HG02642 (cell line): Measurements from ENCODE around the gene DNAH1.

Source experiments
- ATAC-seq: cut with Tn5 transposase; IDR thresholded peaks from one replicate; pipeline ENCODE4 v1.9.1; 2021; ENCODE audit warnings: mild to moderate bottlenecking; ENCODE audit not compliant: unreplicated experiment, poor library complexity

DNAH1 gene

DNA sequence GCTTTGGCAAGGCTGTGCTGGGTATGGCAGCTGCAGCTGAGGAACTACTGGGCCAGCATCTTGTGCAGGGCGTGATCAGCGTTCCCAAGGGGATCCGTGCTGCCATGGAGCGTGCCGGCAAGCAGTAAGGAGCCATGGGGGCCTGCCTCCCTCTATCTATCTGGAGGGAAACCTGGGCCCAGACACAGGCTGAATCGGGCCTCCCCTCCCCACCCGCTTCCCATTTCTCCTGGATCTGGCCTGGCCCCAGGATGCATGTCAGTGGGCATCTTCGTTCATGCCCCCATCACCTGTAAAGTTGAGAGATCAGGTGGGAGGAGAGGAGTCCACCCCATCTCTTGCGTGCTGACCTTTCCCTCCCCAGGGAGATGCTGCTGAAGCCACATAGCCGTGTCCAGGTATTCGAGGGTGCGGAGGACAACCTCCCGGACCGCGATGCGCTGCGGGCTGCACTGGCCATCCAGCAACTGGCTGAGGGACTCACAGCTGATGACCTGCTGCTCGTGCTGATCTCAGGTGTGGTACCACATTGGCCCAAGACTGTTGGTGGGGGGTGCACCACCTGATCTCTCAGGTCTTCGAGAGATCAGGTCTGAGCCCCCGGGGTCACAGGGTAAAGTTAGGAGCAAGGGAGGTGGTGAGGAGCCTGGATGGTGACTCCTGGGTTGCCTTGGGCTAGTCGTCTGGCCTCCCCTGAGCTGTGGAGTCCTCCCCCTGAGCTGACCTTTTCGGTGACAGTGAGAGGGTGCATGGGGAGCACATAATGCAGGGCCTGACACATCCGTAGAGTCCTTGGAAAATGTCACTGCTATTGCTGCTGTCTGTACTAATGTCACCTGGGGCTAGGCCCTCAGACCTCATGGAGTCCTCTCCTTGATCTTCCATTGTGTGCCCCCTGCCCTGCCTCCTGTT is 25.3 kb upstream of the DNAH1 start:
- no peak for ATAC-seq

DNA sequence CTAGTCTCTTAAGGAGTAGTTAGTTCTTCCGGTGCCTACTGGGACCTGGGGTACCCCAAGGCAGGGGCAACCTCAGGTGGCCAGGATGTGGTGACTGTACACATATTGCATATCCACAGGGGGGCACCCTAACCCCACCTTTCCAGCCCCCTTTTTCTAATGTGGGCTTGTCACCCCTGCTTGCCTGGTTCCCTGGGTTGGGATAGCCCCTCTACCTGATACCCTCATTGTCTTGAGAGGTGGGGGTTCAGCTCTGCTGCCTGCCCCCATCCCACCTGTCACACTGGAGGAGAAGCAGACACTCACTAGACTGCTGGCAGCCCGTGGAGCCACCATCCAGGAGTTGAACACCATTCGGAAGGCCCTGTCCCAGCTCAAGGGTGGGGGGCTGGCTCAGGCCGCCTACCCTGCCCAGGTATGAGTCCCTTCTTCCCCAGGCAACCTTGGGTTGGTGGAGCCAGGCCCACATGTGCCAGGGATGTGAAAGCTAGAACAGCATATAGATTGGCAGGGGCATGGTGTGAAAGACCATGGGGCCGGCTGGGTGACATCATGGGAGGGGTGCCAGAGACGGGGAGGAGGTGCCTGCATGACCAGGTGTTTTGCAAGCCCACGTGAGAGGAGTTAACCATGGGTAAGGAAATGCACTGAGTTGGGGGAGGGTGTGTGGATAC is 24.5 kb upstream of the DNAH1 start:
- ATAC-seq: no peak

DNA sequence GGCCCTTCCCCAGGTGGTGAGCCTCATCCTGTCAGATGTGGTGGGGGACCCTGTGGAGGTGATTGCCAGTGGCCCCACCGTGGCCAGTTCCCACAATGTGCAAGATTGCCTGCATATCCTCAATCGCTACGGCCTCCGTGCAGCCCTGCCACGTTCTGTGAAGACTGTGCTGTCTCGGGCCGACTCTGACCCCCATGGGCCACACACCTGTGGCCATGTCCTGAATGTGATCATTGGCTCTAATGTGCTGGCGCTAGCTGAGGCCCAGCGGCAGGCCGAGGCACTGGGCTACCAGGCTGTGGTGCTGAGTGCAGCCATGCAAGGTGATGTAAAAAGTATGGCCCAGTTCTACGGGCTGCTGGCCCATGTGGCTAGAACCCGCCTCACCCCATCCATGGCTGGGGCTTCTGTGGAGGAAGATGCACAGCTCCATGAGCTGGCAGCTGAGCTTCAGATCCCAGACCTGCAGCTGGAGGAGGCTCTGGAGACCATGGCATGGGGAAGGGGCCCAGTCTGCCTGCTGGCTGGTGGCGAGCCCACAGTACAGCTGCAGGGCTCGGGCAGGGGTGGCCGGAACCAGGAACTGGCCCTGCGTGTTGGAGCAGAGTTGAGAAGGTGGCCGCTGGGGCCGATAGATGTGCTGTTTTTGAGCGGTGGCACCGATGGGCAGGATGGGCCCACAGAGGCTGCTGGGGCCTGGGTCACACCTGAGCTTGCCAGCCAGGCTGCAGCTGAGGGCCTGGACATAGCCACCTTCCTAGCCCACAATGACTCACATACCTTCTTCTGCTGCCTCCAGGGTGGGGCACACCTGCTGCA is 23.7 kb upstream of the DNAH1 start:
- ATAC-seq: no peak

DNA sequence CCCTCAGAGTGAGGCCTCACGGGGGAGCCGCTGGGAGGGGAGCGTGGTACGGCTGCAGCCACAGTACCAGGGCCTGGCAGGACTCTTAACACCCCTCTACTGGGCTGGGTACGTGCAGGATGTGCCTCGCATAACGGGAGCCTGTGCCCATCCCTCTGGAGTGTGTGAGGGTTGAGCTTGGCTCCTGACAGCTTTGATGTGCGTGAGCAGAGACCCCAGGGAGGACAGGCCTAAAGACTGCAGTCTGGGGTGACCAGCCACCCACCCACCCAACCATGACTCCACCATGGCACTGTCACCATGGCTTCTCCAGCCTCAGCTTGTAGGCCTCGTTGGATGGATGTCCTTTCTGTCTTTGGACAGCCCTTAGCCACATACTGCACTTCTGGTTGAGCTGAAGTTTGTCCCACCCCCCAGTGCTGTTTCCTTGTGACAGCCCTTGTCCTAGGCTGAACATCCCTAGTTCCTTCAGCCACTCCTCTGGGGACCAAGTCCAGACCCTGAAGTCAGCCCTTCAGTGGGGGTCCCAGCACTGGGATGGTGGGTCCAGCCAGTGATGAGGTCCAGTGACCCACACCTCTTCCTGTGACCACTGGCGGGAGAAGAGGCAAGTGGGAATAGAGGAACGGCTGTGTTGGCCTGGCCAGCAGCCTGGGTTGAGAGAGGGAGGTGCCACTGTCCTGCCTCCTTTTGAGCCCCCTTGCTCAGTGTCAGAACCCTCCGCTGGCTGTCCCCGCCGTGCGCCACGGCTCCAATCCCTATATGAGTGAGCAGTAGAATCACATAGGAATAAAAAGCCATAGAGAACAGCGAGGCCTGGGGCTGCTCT is 22.4 kb upstream of the DNAH1 start:
- no peak for ATAC-seq

DNA sequence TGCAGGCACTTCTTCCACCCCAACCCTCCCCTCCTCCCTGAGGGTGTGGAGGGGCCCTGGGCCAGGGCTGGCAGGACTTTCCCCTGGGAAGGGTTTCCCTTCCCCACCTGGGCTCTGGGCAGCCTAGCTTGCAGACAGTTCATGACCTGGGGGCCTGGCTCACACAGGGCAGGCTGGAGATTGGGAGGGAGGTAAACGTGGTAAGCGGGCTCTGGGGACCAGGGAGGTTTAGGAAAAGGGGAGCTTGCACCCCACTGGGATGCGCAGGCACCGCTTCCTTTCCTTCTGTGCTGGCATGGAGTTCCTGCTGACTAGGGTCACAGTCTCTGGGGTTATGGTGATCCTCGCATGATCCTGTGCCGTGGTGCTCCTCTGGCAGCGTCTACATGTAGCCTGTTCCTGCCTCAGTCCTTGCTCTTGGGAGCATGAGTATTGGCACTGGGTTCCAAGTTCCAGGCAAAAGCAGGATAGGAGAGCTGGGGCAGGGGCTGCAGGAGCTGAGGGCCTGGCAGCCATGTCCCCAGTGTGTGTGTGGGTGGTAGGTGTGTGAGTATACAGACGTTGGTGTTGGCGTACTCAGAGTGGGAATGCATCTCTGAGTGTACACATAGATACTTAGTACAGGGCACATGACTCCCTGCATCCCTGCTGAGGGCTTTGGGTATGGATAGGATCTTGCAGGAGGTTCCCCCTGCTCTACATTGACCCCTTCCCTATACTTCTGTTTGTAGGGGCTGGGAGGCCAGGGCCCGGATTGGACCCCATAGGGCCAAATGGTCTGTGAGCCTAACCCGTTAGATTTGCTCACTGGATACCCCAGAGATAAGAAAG is 21.6 kb upstream of the DNAH1 start:
- no peak for ATAC-seq

DNA sequence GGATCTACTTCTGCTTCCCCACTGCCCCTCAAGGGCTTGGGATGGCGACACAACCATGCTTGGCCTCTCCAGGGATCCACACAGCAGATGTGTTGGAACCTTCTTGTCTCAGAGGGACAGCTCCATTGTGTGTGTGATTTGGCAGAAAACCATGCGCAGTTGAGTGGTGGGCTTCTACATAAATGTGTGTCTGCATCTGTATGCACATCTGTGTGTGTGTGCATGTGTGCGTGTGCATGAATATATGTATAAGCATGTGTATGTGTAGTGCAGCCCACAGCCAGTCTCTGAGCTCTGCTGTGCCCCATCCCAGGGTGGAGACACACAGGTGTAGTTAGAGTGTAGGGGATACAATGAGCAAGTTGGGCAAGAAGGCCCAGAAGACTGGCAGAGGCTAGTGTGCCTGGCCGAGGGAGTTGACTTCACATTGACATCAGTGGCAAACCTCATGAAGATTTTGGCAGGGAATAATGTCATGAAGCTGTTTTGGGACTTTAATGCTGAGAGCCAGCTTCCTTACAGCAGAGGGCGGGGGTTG is 20.4 kb upstream of the DNAH1 start:
- ATAC-seq: no peak

DNA sequence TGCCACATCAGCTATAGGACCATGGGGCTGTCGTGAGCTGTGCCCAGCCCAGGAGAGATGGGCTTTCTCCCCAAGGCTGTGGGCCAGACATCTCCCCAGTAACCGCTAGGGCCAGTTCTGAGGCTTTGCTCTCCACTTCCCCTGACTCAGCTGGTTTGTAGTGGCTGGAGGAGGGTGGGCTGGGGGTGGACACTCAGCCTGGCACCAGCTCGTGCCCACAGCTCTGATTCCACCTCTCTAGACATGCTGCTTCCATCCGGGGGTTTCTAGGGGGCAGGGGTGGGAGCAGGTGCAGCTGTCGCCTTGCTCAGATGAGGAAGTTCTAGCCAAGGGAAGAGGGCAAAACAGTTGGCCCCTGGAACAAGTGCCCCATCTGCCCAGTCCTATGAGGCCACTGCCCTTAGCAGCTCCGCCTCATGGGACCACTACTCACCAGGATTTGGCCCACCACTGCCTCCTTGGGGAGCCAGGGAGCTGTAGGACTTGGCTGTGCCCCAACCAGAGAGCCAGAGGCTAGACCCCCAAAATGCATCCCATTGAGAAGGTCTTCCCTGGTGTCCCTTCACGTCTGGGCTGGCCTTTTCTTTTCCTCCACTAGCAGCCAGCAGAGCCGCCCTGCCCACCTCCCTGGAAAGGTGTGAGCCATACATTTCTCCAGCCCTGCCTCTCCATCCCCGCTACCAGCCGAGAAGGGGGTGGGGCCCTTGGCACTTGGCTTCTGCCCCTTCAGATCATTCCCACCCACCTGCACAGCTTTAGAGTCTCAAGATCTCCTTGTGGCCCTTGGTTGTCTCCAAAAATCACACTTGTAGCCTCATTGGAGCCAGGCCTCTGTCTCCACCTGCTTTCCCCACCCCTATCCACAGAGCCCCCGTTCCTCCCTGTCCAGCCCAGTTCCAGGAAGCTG is 18.6 kb upstream of the DNAH1 start:
- no peak for ATAC-seq

DNA sequence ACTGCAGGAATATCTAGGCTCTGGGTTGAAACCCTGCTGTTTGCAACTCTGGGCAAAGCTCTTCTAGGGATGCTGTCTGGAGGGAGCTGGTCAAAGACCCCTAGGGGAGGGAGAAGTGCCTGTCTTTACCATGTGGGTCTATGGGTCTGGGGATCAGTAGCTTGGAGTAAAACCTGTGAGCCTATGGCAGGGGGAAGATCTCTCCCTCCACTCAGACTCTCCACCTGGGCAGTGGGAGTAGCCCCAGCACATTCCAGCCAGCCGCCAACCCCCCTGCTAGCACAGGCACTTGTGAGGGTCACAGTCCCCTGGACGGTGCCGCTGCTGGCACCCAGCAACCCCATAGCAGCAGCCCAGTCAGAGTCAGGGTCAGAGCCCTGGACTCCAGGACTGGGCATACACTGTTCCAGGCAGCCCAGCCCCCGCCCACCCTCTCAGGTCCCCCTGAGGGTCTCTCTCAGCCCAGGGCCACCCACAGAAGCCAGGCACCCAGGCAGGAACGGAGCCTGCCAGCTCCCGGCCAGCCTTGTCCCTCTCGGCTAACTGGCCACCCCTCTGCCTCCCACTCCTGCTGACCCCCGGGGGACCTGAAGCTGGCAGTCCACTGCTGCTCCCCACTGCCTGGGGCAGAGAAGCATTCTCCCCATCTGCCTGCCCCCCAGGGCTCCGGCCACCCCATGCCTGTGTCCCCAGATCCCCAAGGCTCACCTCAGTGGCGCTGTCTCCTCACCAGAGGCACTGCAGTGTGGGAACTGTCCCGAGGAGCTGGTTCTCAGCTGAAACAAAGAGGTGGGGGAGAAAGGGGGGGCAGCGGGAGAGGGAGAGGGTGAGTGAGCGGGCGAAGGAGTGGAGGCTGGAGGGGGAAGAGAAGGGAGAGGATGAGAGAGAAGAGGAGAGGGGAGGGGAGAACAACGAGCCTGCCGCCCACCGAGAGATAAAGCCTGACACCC is 17.7 kb upstream of the DNAH1 start:
- no peak for ATAC-seq

DNA sequence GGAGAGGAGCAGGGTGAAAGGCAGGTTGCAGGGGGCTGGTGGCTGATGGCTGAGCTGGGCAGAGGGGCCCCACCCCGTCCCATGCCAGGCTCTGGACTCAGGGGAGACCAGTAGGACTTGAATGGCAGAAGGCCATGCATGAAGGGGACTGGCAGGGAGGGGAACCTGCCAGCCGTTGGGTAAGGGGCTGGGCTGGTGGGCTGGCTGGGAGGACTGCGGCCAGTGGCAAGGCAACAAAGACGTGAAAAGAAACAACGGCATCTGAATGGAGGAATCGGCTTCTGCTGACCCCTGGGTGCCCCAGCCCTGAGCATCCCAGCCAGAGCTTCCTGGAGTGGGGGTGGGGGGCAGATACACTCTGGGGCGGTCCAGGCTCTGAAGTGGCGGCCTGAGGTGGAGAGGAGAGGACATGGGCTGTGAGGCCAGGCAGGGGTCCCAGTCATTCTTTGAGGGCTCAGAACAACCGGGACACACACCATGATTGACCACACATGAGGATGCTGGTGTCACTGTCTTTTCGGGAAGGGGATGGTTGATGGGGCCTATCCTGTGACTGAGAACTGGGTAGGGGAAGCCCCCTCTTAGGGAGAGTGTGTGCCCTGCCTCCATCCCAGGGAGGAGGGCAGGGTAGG is 16.8 kb upstream of the DNAH1 start:
- ATAC-seq: no peak

DNA sequence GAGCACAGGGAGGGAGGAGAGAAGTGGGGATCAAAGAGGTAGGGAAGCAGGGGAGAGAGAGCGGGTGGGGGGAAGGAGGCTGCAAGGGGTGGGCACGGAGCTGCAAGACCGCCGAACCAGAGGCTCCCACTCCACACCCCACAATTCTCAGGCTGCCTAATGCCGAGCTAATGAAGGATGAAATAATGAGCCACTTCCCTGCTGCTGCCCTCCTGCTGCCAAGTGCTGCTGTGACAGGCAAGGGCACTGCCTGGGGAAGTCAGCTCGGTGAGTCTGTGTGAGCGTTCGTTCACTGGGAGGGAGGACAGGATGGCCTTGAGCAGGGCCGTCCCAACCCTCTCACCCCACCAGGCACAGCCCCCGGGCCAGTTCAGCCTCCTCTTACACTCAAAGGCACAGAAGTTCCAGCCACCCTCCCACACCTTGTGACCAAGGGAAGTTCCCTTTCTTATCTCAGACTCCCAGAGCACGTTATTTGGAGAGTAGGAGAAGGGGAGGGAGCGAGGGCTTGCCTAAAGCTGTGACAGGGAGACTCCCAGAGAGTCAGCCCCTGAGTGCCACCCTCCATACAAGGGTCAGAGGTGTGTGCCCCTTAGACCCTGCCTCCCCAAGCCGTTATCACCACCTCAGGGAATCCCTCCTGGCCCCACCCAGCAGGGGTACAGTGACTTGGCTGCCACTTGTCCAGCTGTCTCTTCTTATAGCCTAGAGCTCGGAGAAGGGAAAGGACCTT is 16.1 kb upstream of the DNAH1 start:
- no peak for ATAC-seq

DNA sequence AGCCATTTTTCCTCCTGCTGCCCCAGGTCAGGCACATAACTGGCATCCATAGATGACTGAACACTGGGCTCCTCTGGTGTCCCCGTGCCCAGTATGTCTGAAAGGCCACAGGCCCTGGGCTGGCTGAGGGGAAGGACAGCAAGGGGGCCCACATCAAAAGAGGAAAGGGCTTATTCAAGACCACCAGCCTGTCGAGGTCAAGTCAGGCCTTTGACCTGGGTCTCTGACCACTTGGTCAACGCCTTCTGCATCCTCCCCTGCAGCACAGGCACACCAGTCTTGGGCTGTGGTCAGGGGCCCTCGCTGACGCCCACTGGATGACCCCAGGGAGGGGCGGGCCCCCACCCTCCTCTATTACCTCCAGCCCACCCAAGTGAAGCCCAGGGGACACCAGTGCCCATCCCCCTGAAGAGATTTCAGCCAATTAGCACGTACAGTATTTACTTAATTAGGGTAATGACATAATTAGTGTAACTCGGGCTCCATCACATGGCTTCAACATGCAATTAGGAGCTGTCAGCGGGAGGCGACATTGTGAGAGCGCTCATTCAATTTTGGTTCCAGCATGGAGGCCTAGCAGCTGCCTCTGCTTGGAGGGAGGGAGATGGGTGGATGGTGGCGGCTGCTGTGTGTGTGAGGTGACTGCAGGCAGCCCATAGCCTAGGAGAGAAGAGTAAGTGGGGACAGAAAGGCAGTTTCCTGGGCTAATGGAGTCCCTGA is 13.5 kb upstream of the DNAH1 start:
- ATAC-seq: no peak

DNA sequence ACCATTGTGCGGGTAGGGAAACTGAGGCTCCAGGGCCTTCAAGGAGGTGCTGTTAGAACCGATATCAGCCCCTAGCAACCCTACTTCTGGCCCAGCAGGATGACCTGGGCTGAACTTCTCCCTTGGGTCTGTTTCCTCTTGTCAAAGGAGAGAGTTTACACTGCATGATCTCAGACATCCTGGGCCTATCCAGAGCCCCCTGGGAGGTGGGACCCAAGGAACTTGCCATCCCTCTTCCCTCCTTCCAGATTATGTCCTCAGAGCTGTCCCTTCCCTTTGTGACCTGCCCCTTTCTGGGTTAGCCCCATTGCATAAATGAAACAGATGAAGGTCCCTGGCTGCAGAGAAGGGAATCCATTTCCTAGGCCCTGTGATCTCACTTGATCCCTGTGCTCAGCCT is 12.3 kb upstream of the DNAH1 start:
- no peak for ATAC-seq

DNA sequence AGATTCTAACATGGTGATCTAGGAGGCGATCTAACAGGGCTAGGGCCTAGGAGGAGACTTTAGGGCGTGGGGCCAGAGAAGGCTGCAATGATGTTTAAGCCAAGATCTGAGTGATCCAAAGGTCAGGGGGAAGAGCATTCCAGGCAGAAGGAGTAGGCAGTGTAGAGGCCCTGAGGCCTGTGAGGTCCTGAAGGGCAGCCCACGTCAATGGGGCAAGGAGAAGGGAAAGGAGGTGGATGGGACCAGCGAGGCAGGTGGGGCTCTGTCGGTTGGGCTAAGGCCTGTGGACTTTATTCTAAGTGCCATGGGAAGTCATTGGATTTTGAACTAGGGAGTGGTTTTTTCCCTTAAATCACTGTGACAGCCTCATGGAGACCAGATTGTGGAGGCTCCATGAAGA is 10.2 kb upstream of the DNAH1 start:
- no peak for ATAC-seq

DNA sequence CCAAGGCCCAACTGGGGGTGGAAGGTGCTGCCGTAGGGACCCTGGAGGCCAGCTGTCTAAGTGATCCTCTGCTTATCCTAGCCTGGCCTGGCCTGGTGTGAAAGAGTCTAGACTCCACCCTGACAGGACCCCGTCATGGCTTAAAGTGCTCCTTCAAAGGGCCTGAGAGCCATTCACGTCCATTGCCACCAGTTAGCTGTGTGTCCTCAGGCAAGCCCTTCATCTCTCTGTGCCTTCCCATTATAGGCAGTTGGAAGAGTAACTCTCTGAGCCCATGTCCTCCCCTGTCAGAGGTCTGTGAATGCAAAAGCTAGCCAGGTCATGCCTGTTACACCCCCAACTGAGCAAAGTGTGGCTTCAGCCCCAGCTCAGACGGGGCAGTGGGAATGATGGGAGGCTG is 9.1 kb upstream of the DNAH1 start:
- ATAC-seq: no peak

DNA sequence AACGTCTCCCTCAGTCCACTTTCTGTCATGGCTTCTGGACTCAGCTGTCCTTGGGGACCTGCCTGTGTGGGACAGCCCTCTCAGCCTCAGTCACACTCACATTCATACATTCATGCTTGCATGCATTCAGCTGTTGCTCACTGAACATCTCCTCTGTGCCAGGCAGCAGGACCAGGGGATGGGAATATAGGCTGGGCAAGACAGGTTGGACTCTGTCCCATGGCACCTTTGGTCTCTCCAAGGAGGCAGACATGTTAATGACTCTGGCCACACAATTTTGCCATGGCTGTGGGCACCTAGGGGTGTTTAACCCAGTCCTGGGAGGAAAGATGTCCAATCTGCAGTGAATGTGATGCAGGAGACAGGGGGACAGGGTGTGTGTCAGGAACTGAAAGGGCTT is 7.8 kb upstream of the DNAH1 start:
- no peak for ATAC-seq
